GM12878 (cell line): Measurements from ENCODE around the gene ADAT3. TPM values are rescaled to one million over a fixed set of nuclear protein-coding genes. Genes with fewer than 3 reads are reported as not detected.

Experiments
- ATAC-seq: fragments of 200-7000 bp; cut with Tn5 transposase; 3 replicates; pipeline ENCODE4 v1.9.1; 2020; ENCODE audit warnings: mild to moderate bottlenecking, moderate library complexity
- BruUV-seq: library from RNA; stranded (reverse); fragments of 400-500 nt; replicated peaks from 2 replicates; lab custom pipeline; 2021; lab: Mats Ljungman, UMichigan
- CTCF ChIA-PET: fragments of 300-600 bp; sonication (Branson Sonifier 250); formaldehyde crosslinking; extraction: SDS; loops from one replicate; lab custom pipeline; 2021; ENCODE audit warnings: inconsistent platforms; lab: Yijun Ruan, JAX
- POLR2A ChIA-PET: fragments of 350-600 bp; formaldehyde crosslinking; extraction: SDS; loops from one replicate; lab custom pipeline; 2021; ENCODE audit warnings: inconsistent platforms; lab: Charles Lee
- RAD21 ChIA-PET: fragments of 300-600 bp; sonication (Branson Sonifier 250); formaldehyde crosslinking; loops from one replicate; lab custom pipeline; 2023; ENCODE audit warnings: antibody characterized with exemption; ENCODE audit not compliant: unreplicated experiment; lab: Charles Lee
- SMC1A ChIA-PET: fragments of 300-600 bp; sonication (Branson Sonifier 250); formaldehyde crosslinking; loops from one replicate; lab custom pipeline; 2023; ENCODE audit not compliant: unreplicated experiment, uncharacterized antibody; lab: Charles Lee
- DNase-seq: peaks from one replicate; pipeline ENCODE4 v3.0.0-alpha.2; 2011; ENCODE audit warnings: low read depth, low spot score
- FAIRE-seq: peaks from 3 replicates; lab custom pipeline; 2011; peaks lifted over from hg19 to GRCh38; lab: Jason Lieb, UNC
- H2AFZ ChIP-seq: 2 replicates; pipeline ENCODE4 v1.6.0; 2011; ENCODE audit warnings: low read depth, low read length, control low read depth; ENCODE audit not compliant: control insufficient read depth
- H3K27ac ChIP-seq: 2 replicates; pipeline ENCODE4 v1.5.1; 2011; ENCODE audit warnings: control low read depth; ENCODE audit not compliant: control insufficient read depth, insufficient read depth
- H3K27me3 ChIP-seq, 2 experiments: replicated peaks in 1 of 2; 2 replicates each; pipeline versions ENCODE4 v1.6.0 to v1.6.1; 2011; ENCODE audit warnings: low read length in 1 of 2; ENCODE audit not compliant: control insufficient read depth in 2 of 2, insufficient read depth in 2 of 2
- H3K36me3 ChIP-seq, 2 experiments: 2 replicates each; pipeline ENCODE4 v1.5.1; 2011; ENCODE audit warnings: low read length in 1 of 2; ENCODE audit not compliant: control insufficient read depth in 2 of 2, insufficient read depth in 2 of 2
- H3K4me1 ChIP-seq: 2 replicates; pipeline ENCODE4 v1.6.1; 2011; ENCODE audit warnings: mild to moderate bottlenecking, low read length, moderate library complexity, mixed read lengths; ENCODE audit not compliant: control insufficient read depth, insufficient read depth
- H3K4me2 ChIP-seq: 2 replicates; pipeline ENCODE4 v1.6.0; 2011; ENCODE audit warnings: control low read depth; ENCODE audit not compliant: control insufficient read depth, insufficient read depth
- H3K4me3 ChIP-seq: fragments of 200-600 bp; sonication (generic); 2 replicates; pipeline ENCODE4 v1.5.1; 2016
- H3K79me2 ChIP-seq: 2 replicates; pipeline ENCODE4 v1.6.0; 2011; ENCODE audit warnings: low read length; ENCODE audit not compliant: control insufficient read depth, insufficient read depth
- H3K9ac ChIP-seq: 2 replicates; pipeline ENCODE4 v1.8.0; 2011; ENCODE audit warnings: low read length, control low read depth, mixed read lengths; ENCODE audit not compliant: control insufficient read depth, insufficient read depth
- H3K9me3 ChIP-seq: replicated peaks from 3 replicates; pipeline ENCODE4 v1.5.1; 2011; ENCODE audit warnings: mild to moderate bottlenecking, low read length; ENCODE audit not compliant: control insufficient read depth, insufficient read depth
- H4K20me1 ChIP-seq: 2 replicates; pipeline ENCODE4 v1.6.0; 2011; ENCODE audit not compliant: control insufficient read depth, insufficient read depth
- ASH2L ChIP-seq: fragments of 300-600, 200-600 bp; sonication (generic); IDR thresholded peaks from 2 replicates; pipeline ENCODE4 v1.6.1; 2017; ENCODE audit warnings: low read depth, mild to moderate bottlenecking, borderline replicate concordance
- ATF2 ChIP-seq: IDR thresholded peaks from 2 replicates; pipeline ENCODE4 v1.6.1; 2012; ENCODE audit warnings: low read length, inconsistent platforms
- ATF7 ChIP-seq: fragments of 450-650 bp; IDR thresholded peaks from 2 replicates; pipeline ENCODE4 v1.6.1; 2016; ENCODE audit warnings: low read depth, mild to moderate bottlenecking
- CEBPB ChIP-seq, 2 experiments: fragments of 150-350 bp in 1 of 2; IDR thresholded peaks; 2 replicates each; pipeline ENCODE4 v1.6.1; 2012 to 2014; ENCODE audit warnings: low read depth in 2 of 2, low read length in 2 of 2, borderline replicate concordance in 1 of 2, inconsistent platforms in 1 of 2
- HDAC2 ChIP-seq: fragments of 200-600 bp; sonication (generic); IDR thresholded peaks from 2 replicates; pipeline ENCODE4 v1.6.1; 2017
- KAT2A ChIP-seq: conservative IDR thresholded peaks from 2 replicates; pipeline ENCODE4 v1.6.1; 2011; ENCODE audit warnings: low read depth, low read length; ENCODE audit not compliant: control insufficient read depth
- MEF2B ChIP-seq: fragments of 450-650 bp; IDR thresholded peaks from 2 replicates; pipeline ENCODE4 v1.6.1; 2018; ENCODE audit warnings: mild to moderate bottlenecking, moderate library complexity; ENCODE audit not compliant: partially characterized antibody, poor library complexity, severe bottlenecking
- POLR2A ChIP-seq: IDR thresholded peaks from 2 replicates; pipeline ENCODE4 v1.6.1; 2011; ENCODE audit warnings: low read depth, mild to moderate bottlenecking, low read length
- POU2F2 ChIP-seq: IDR thresholded peaks from 3 replicates; pipeline ENCODE4 v1.6.1; 2011; ENCODE audit warnings: low read depth, mild to moderate bottlenecking, low read length, borderline replicate concordance
- RAD21 ChIP-seq: IDR thresholded peaks from 2 replicates; pipeline ENCODE4 v1.6.1; 2011; ENCODE audit warnings: mild to moderate bottlenecking, low read depth, low read length, moderate library complexity; ENCODE audit not compliant: insufficient read depth
- SIX5 ChIP-seq: IDR thresholded peaks from 2 replicates; pipeline ENCODE4 v1.6.1; 2011; ENCODE audit warnings: mild to moderate bottlenecking, low read depth, low read length, moderate library complexity; ENCODE audit not compliant: severe bottlenecking
- SMARCA5 ChIP-seq: fragments of 450-650 bp; IDR thresholded peaks from 2 replicates; pipeline ENCODE4 v1.6.1; 2017; ENCODE audit warnings: mild to moderate bottlenecking
- SREBF1 ChIP-seq: IDR thresholded peaks from 2 replicates; pipeline ENCODE4 v1.6.1; 2012; ENCODE audit warnings: mild to moderate bottlenecking, low read length
- TCF3 ChIP-seq: IDR thresholded peaks from 2 replicates; pipeline ENCODE4 v1.6.1; 2012; ENCODE audit warnings: low read depth, mild to moderate bottlenecking, low read length, borderline replicate concordance; ENCODE audit not compliant: insufficient read depth
- ZBTB4 ChIP-seq: fragments of 450-650 bp; formaldehyde crosslinking; IDR thresholded peaks from 2 replicates; pipeline ENCODE4 v1.4.0; 2022; ENCODE audit warnings: mild to moderate bottlenecking, moderate library complexity
- ZNF687 ChIP-seq: fragments of 450-650 bp; IDR thresholded peaks from 2 replicates; pipeline ENCODE4 v1.6.1; 2017; ENCODE audit warnings: mild to moderate bottlenecking, moderate library complexity
- WGBS: methylation state at CpG from one replicate; pipeline ENCODE4 v1.1.6; 2016; ENCODE audit warnings: low lambda C conversion rate; ENCODE audit not compliant: insufficient replicate concordance, insufficient coverage; ENCODE audit errors: missing lambda C conversion rate; 5-methylcytosine and 5-hydroxymethylcytosine counted together
- in situ Hi-C: fragments of 300-500 bp; cut with MboI; formaldehyde crosslinking; loops from 9 replicates; pipeline ENCODE4 v1.14.3; 2018; ENCODE audit warnings: mixed read lengths
- intact Hi-C: fragments of 100-400 bp; cut with micrococcal nuclease; formaldehyde crosslinking; loops from one replicate; pipeline ENCODE4 v1.14.2; 2022; ENCODE audit not compliant: unreplicated experiment
- polyA plus RNA-seq, 11 experiments: library from polyadenylated mRNA; depleted of rRNA in 4 of 11; unstranded in 6 of 11; stranded (reverse) in 5 of 11; fragments of >200 nt; fragmentation: Nextera tagmentation in 4 of 11; fragmentation: Illumina TruSeq in 1 of 11; extraction: Ambion mirVana in 4 of 11; extraction: Trizol in 1 of 11; gene quantifications; 1 replicate in 1 of 11; 2 replicates in 10 of 11; pipeline versions ENCODE4 v1.2.1 to v1.2.3, GENCODE V29; 2011 to 2016; ENCODE audit warnings: inconsistent platforms in 2 of 11, missing spikeins in 2 of 11, low read depth in 1 of 11
- total RNA-seq, 4 experiments: library from RNA; depleted of rRNA in 3 of 4; stranded (reverse); fragments of >200 nt in 3 of 4; fragmentation: Illumina TruSeq in 1 of 4; extraction: Trizol in 1 of 4; gene quantifications; 2 replicates each; pipeline versions ENCODE4 v1.2.1 to v1.2.3, GENCODE V29; 2013 to 2021

Gene ADAT3
- total and polyA plus RNA-seq, 10 of the 15 experiments (the other 5 are each of a cell fraction or from before 2014, with no cell fraction given), result 0.27 to 11.8 (median 7.7) TPM; not detected in 3

DNA sequence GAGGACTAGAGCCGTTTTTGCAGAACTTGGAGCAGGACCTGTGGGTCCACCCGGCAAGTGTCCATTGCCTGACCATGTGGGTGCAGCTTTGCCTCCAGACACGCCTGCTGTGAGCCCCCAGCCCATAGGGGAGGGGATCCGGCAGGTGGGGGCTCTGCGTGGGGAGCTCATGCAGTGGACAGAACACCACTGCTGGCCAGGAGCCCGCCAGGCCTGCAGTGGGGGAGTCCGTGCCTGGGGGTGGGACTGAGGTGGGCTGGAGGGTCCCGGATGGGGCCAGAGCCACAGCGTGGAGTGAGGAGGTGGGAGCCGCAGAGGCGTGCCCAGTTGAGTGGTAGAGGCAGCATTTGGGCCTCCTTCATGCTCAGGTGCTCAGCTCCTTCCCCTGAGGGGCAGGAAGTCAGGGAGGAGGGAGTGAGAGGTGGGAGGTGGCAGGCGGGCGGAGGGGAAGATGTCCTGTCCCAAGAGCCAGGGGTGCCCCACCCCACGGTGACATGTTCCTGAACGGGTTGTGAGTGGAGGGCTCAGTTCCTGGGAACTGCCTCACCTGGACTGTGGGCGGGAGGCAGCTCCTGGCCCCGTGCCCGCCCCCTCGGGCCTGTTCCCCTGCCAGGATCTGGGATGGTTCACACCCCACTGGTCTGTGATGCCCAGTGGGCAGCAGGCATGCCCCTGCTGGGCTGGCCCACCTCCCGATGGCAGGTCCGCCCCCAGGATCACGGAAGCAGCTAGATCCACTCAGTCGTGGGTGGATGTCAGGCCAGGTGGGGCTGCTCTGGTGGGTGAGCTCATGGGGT, 8.8 kb downstream of the ADAT3 start:
- no peak overlapping the region for H3K4me3 ChIP-seq
- H4K20me1 ChIP-seq, result no peaks in the 10 kb centered on the region
- in situ Hi-C loops, result no loop called here
- no peak overlapping the region for H3K9ac ChIP-seq
- no peak overlapping the region for H3K4me2 ChIP-seq
- ChIA-PET SMC1A (no interaction called here), POLR2A (interaction anchor here (1.0 kb wide), 1 partner anchor 14 kb away, joined by 3 read pairs; no protein-coding TSS in a partner anchor), RAD21 (no interaction called here), CTCF (interaction anchor here (1.0 kb wide), 1 partner anchor 16 kb away, joined by 3 read pairs; no protein-coding TSS in a partner anchor)
- peaks cover 13% of the 10 kb centered on the region for H3K79me2 ChIP-seq
- H3K27ac ChIP-seq, result no peak overlapping the region
- 89% methylated on average over 20 of the region's 23 CpGs for WGBS
- no peak overlapping the region for H2AFZ ChIP-seq
- no peak for FAIRE-seq
- peaks cover 0 to 9% of the 10 kb centered on the region in 2 experiments; a peak in 2 of 4 replicates for H3K36me3 ChIP-seq
- DNase-seq, result no peak
- no peaks in the 10 kb centered on the region for H3K27me3 ChIP-seq
- intact Hi-C loops, result no loop called here
- no peak for ATAC-seq
- no TSS peak for BruUV-seq
- peaks cover 5% of the 10 kb centered on the region for H3K4me1 ChIP-seq
- H3K9me3 ChIP-seq, result no peaks in the 10 kb centered on the region
- TF ChIP-seq KAT2A (no peak), POU2F2 (no peak), MEF2B (no peak), SMARCA5 (no peak), ASH2L (no peak), RAD21 (no peak), ZNF687 (no peak), POLR2A (no peak), ZBTB4 (CRISPR knock-in tag) (no peak), ATF7 (no peak), HDAC2 (no peak), TCF3 (no peak), SIX5 (no peak), ATF2 (no peak), CEBPB (IDR thresholded peaks at IDR 0.05; ENCODE audit: borderline replicate concordance in 1 of 2, low read depth in 2 of 2, low read length in 2 of 2) (no peak), SREBF1 (no peak)
